ENCODE measurements around the gene MUS81.

MUS81 gene

GRCh38 chr11:65857500-65857852 lies 2.8 kb upstream of the MUS81 start:
- H3K27ac ChIP-seq (replicated peaks), result peak overlapping the region; percentile 94
- TF ChIP-seq CTCF (IDR thresholded peaks at IDR 0.05; ENCODE audit: insufficient read depth, low read length), result no peak
- no peak for TF ChIP-seq SPI1 (IDR thresholded peaks at IDR 0.05; ENCODE audit: borderline replicate concordance, low read depth)
- TF ChIP-seq REST (IDR thresholded peaks at IDR 0.05; ENCODE audit: insufficient replicate concordance, low read depth), result no peak
- TF ChIP-seq POLR2AphosphoS5 (IDR thresholded peaks at IDR 0.05; ENCODE audit: low read depth), result no peak
- TF ChIP-seq GABPA (IDR thresholded peaks at IDR 0.05; ENCODE audit: low read depth), result no peak
- no peaks in the 10 kb centered on the region for H3K27me3 ChIP-seq (ENCODE audit: insufficient read depth, poor library complexity, severe bottlenecking)
- peak in 1 of 2 experiments; percentile 68 for DNase-seq (ENCODE audit: low read depth in 1 of 2, low spot score in 1 of 2)
- peak overlapping the region; percentile 91 for H3K4me3 ChIP-seq (replicated peaks; ENCODE audit: insufficient read depth, low read length)

- Histone ChIP-seq H3K27ac (replicated peaks) (peak within 1 kb of the TSS; percentile 94), H3K4me3 (replicated peaks; ENCODE audit: insufficient read depth, low read length) (peak within 1 kb of the TSS; percentile 91), H3K27me3 (ENCODE audit: insufficient read depth, poor library complexity, severe bottlenecking) (no peaks in the 10 kb centered on the region)
- peak; percentile 95 to 98 for DNase-seq (ENCODE audit: low read depth in 1 of 2, low spot score in 1 of 2)
- TF ChIP-seq SPI1 (IDR thresholded peaks at IDR 0.05; ENCODE audit: borderline replicate concordance, low read depth), result peak; percentile 22; the same call in 1 of the 2 replicates
- TF ChIP-seq POLR2AphosphoS5 (IDR thresholded peaks at IDR 0.05; ENCODE audit: low read depth), result peak; percentile 98
- TF ChIP-seq CTCF (IDR thresholded peaks at IDR 0.05; ENCODE audit: insufficient read depth, low read length), result no peak
- peak; percentile 62 for TF ChIP-seq REST (IDR thresholded peaks at IDR 0.05; ENCODE audit: insufficient replicate concordance, low read depth)
- TF ChIP-seq GABPA (IDR thresholded peaks at IDR 0.05; ENCODE audit: low read depth), result peak; percentile 93
Measured at GRCh38 chr11:65857853-65858680, 2.2 kb upstream of the MUS81 start, which contains the start of gene CFL1. Gene CFL1 (minus strand): TSS chr11:65858180. CDS start chr11:65858099, 81 bp downstream.

- peak overlapping the region; percentile 94 for H3K27ac ChIP-seq (replicated peaks)
- no peak for DNase-seq (ENCODE audit: low read depth in 1 of 2, low spot score in 1 of 2)
- no peaks in the 10 kb centered on the region for H3K27me3 ChIP-seq (ENCODE audit: insufficient read depth, poor library complexity, severe bottlenecking)
- H3K4me3 ChIP-seq (replicated peaks; ENCODE audit: insufficient read depth, low read length), result peak overlapping the region; percentile 91
- TF ChIP-seq POLR2AphosphoS5 (IDR thresholded peaks at IDR 0.05; ENCODE audit: low read depth), result no peak
- no peak for TF ChIP-seq CTCF (IDR thresholded peaks at IDR 0.05; ENCODE audit: insufficient read depth, low read length)
- no peak for TF ChIP-seq GABPA (IDR thresholded peaks at IDR 0.05; ENCODE audit: low read depth)
- TF ChIP-seq SPI1 (IDR thresholded peaks at IDR 0.05; ENCODE audit: borderline replicate concordance, low read depth), result no peak
- no peak for TF ChIP-seq REST (IDR thresholded peaks at IDR 0.05; ENCODE audit: insufficient replicate concordance, low read depth)
Measured at GRCh38 chr11:65858681-65859087, 1.5 kb upstream of the MUS81 start.

Data from HL-60 (cell line).